Measurements from ENCODE around the gene OR4D1. TPM values are rescaled to one million over a fixed set of nuclear protein-coding genes. Genes with fewer than 3 reads are reported as not detected.
A peak's percentile ranks its signal among the peaks of the same experiment; 100 is the strongest.

OR4D1 gene
- total RNA-seq, 1 donor from 2014 or later: not detected

DNA sequence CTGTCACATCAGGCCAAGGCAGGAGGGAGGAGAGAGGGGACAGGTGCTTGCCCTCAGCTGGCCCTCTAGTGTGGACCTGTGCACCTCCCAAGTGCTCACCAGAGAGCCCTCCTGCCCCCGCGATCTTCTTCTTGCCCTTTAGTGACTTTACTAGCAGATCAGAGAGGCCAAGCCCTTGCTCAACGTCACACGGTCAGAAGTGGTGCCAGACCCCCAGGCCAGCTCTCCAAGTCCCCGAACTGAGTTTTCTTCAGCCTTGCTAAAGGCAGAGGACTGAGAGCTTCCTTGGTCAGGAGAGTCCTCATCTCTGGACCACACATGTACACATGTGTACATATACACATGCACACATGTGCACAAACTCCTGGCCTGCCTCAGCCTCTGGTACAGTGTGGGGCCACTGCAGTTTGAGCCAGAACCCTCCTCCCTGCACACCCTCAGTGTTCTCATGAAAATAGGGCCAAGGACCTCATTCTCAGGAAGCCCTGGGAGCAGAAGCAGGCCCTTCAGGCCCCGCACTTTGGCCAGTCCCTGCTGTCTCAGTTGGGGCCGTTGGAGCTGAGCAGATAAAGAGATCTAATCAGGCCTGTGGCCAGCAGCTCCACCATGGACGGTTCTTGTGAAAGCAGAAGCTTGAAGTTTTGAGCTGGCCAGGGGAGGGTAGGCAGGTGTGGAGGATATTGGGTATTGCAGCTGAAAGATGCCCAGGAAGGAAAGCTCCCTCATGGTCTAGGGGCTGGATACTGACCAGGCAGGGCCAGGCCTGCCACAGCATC lies 37.0 kb downstream of the OR4D1 start:
- Histone ChIP-seq H3K4me3 (no peak overlapping the region), H3K9me3 (no peaks in the 10 kb centered on the region), H3K27ac (no peak overlapping the region), H3K36me3 (no peaks in the 10 kb centered on the region), H3K4me1 (no peaks in the 10 kb centered on the region), H3K27me3 (no peaks in the 10 kb centered on the region)
- no peak for TF ChIP-seq POLR2A (IDR thresholded peaks at IDR 0.05)
- TF ChIP-seq, protein P1, sequence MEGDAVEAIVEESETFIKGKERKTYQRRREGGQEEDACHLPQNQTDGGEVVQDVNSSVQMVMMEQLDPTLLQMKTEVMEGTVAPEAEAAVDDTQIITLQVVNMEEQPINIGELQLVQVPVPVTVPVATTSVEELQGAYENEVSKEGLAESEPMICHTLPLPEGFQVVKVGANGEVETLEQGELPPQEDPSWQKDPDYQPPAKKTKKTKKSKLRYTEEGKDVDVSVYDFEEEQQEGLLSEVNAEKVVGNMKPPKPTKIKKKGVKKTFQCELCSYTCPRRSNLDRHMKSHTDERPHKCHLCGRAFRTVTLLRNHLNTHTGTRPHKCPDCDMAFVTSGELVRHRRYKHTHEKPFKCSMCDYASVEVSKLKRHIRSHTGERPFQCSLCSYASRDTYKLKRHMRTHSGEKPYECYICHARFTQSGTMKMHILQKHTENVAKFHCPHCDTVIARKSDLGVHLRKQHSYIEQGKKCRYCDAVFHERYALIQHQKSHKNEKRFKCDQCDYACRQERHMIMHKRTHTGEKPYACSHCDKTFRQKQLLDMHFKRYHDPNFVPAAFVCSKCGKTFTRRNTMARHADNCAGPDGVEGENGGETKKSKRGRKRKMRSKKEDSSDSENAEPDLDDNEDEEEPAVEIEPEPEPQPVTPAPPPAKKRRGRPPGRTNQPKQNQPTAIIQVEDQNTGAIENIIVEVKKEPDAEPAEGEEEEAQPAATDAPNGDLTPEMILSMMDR (IDR thresholded peaks at IDR 0.05): no peak
- TF ChIP-seq POLR2AphosphoS5 (IDR thresholded peaks at IDR 0.05; ENCODE audit: insufficient read depth in 1 of 2, low read depth in 1 of 2): no peak
- peak in 1 of 2 donors; percentile 76 for DNase-seq (ENCODE audit: extremely low spot score in 2 of 2)
- intact Hi-C loops (cut with DNase I): no loop called here

DNA sequence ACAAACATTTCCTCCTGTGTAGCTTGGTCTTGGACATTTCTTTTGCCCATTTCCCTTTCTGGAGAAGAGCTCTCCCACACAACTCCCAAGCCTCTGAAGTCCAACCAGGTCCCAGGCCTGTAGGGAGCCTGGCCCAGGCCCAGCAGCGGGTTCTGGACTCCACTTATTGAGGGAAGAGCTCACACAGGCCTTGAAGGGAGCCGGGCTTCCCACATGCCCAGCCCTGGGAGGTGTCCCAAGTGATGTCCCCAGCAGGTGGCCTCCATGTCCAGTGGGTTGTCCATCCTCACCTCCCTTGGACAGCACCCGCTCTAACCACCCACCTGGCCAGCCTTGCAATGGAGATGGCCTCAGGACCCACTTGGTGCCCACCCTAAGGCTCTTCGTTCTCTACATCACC lies 38.4 kb downstream of the OR4D1 start:
- no peaks in the 10 kb centered on the region for H3K9me3 ChIP-seq
- TF ChIP-seq POLR2A (IDR thresholded peaks at IDR 0.05) (no peak), POLR2AphosphoS5 (IDR thresholded peaks at IDR 0.05; ENCODE audit: insufficient read depth in 1 of 2, low read depth in 1 of 2) (no peak)
- TF ChIP-seq, protein P1 (IDR thresholded peaks at IDR 0.05): no peak
- H3K36me3 ChIP-seq: no peaks in the 10 kb centered on the region
- no peaks in the 10 kb centered on the region for H3K4me1 ChIP-seq
- intact Hi-C loops (cut with DNase I): no loop called here
- H3K27ac ChIP-seq: no peak overlapping the region
- H3K27me3 ChIP-seq: no peaks in the 10 kb centered on the region
- H3K4me3 ChIP-seq: no peak overlapping the region
- DNase-seq (ENCODE audit: extremely low spot score in 2 of 2): peak in 1 of 2 donors; percentile 67

DNA sequence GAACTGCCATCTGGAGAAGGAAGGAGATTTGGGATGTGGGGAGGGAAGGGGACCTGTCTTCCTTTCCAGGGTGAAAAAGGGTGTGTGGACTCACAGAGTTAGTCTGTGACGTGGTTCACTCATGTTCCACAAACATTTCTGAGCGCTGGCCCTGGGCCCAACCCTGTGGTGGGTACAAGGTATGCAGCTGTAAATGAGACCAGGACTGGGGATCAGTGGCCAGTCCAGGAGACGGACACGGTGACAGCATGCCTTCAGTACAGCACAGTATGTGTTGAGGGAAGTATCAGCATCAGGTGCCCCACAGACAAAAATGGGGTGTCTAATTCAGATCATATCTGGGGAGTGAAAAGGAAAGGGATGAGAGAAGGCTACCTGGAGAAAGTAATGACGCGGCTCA lies 38.9 kb downstream of the OR4D1 start:
- no peaks in the 10 kb centered on the region for H3K27me3 ChIP-seq
- intact Hi-C loops (cut with DNase I): no loop called here

DNA sequence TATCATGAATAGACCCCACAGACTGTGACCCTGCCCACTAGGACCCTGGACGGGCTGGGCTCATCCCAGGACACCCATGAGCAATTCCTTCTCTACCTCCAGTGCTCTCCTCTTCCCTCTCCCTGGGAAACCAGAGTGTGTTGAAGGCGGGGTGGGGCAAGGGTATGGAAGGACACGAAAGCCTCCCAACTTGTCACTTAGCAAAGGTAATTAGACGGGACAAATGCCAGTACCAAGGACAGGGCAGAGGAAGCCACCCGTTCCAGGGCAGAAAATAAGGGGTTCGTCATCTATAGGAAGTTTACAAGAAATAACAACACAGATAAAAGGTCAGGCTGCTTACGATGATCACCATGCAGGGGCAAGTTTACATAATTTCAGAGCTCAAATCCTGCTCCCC lies 39.5 kb downstream of the OR4D1 start:
- no peak overlapping the region for H3K27ac ChIP-seq

More for the DNA sequence above, 38.9 kb downstream of the OR4D1 start:
- Histone ChIP-seq H3K27ac (no peak overlapping the region), H3K4me1 (no peaks in the 10 kb centered on the region), H3K9me3 (no peaks in the 10 kb centered on the region), H3K36me3 (no peaks in the 10 kb centered on the region), H3K4me3 (no peak overlapping the region)
- peak in 1 of 2 donors; percentile 58 for DNase-seq (ENCODE audit: extremely low spot score in 2 of 2)
- TF ChIP-seq POLR2AphosphoS5 (IDR thresholded peaks at IDR 0.05; ENCODE audit: insufficient read depth in 1 of 2, low read depth in 1 of 2) (no peak), POLR2A (IDR thresholded peaks at IDR 0.05) (no peak)
- TF ChIP-seq, protein P1 (IDR thresholded peaks at IDR 0.05): no peak

More for the DNA sequence above, 39.5 kb downstream of the OR4D1 start:
- peak in 1 of 2 donors; percentile 46 for DNase-seq (ENCODE audit: extremely low spot score in 2 of 2)
- Histone ChIP-seq H3K36me3 (no peaks in the 10 kb centered on the region), H3K4me3 (no peak overlapping the region), H3K27me3 (no peaks in the 10 kb centered on the region), H3K9me3 (no peaks in the 10 kb centered on the region), H3K4me1 (no peaks in the 10 kb centered on the region)
- TF ChIP-seq POLR2AphosphoS5 (IDR thresholded peaks at IDR 0.05; ENCODE audit: insufficient read depth in 1 of 2, low read depth in 1 of 2) (no peak), POLR2A (IDR thresholded peaks at IDR 0.05) (no peak)
- TF ChIP-seq, protein P1 (IDR thresholded peaks at IDR 0.05): no peak
- intact Hi-C loops (cut with DNase I): no loop called here

Measured in vagina (tissue), 2 donors.